Left ventricle myocardium inferior (tissue), 1 donor: ENCODE results near the gene STK10. TPM values are rescaled to one million over a fixed set of nuclear protein-coding genes. Genes with fewer than 3 reads are reported as not detected.
A peak's percentile ranks its signal among the peaks of the same experiment; 100 is the strongest.

Experiments used
- DNase-seq: peaks from one replicate; pipeline ENCODE4 v3.0.0-alpha.2; 2020
- H3K27ac ChIP-seq: fragments of 200-600 bp; replicated peaks from 2 replicates; pipeline ENCODE4 v1.8.0; 2021
- H3K27me3 ChIP-seq: fragments of 200-600 bp; 2 replicates; pipeline ENCODE4 v1.8.0; 2021; ENCODE audit warnings: low read depth
- H3K36me3 ChIP-seq: fragments of 200-600 bp; 2 replicates; pipeline ENCODE4 v1.8.0; 2021
- H3K4me1 ChIP-seq: fragments of 200-600 bp; 2 replicates; pipeline ENCODE4 v1.8.0; 2021
- H3K4me3 ChIP-seq: fragments of 200-600 bp; 2 replicates; pipeline ENCODE4 v1.8.0; 2021; ENCODE audit warnings: mild to moderate bottlenecking, moderate library complexity
- H3K9me3 ChIP-seq: fragments of 200-600 bp; replicated peaks from 2 replicates; pipeline ENCODE4 v1.8.0; 2021
- intact Hi-C: fragments of 100-400 bp; cut with micrococcal nuclease; formaldehyde crosslinking; loops from one replicate; pipeline ENCODE4 v1.11.0; 2022
- total RNA-seq: library from RNA; stranded (reverse); fragmentation: NEBNext Ultra II Directional; extraction: Animal tissue kit (Norgen Biotek cat#: 25700); gene quantifications from one replicate; pipeline ENCODE4 v1.2.1, GENCODE V29; 2021
- TF ChIP-seq, protein P1 (sequence below): fragments of 200-600 bp; IDR thresholded peaks from 2 replicates; pipeline ENCODE4 v1.8.0; 2021; ENCODE audit warnings: antibody characterized with exemption, mild to moderate bottlenecking, borderline replicate concordance
- donor health status: DM: no; HTN: yes; CAD: no; lungs with severe emphysema.

The STK10 gene
- total RNA-seq, 1 donor from 2014 or later: 5.3 TPM

DNA sequence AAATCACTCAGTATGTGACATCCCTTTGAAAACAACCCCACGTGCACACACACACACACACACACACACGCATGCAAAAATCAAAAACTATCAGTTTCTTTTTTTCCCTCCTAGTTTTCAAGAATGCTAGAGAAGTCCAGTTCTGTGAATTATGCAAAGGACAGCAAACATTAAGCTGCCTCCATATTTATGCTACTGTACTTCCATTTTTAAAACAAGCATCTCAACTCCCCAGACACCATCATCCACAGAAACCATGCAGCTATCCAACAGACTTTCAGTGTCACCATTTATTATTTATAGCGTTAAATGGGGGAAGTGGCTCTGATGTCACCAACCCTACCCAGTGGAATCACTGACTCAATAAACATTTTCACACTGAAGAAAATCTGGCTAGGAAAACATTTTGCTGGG is 183.2 kb downstream of the STK10 start:
- DNase-seq: no peak
- Histone ChIP-seq H3K4me3 (peak overlapping the region; percentile 98), H3K9me3 (no peaks in the 10 kb centered on the region), H3K4me1 (peaks cover 93% of the 10 kb centered on the region), H3K36me3 (no peaks in the 10 kb centered on the region), H3K27me3 (no peaks in the 10 kb centered on the region), H3K27ac (peak overlapping the region; percentile 100)
- intact Hi-C loops: loop anchor here (10.0 kb wide), 1 partner anchor 90 kb away; no protein-coding TSS in a partner anchor
- TF ChIP-seq, protein P1, sequence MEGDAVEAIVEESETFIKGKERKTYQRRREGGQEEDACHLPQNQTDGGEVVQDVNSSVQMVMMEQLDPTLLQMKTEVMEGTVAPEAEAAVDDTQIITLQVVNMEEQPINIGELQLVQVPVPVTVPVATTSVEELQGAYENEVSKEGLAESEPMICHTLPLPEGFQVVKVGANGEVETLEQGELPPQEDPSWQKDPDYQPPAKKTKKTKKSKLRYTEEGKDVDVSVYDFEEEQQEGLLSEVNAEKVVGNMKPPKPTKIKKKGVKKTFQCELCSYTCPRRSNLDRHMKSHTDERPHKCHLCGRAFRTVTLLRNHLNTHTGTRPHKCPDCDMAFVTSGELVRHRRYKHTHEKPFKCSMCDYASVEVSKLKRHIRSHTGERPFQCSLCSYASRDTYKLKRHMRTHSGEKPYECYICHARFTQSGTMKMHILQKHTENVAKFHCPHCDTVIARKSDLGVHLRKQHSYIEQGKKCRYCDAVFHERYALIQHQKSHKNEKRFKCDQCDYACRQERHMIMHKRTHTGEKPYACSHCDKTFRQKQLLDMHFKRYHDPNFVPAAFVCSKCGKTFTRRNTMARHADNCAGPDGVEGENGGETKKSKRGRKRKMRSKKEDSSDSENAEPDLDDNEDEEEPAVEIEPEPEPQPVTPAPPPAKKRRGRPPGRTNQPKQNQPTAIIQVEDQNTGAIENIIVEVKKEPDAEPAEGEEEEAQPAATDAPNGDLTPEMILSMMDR: no peak

GRCh38 chr5:172003746-172004145 is 184.3 kb downstream of the STK10 start:
- intact Hi-C loops: loop anchor here (10.0 kb wide), 1 partner anchor 89 kb away; no protein-coding TSS in a partner anchor
- H3K27ac ChIP-seq: peak overlapping the region; percentile 100

DNA sequence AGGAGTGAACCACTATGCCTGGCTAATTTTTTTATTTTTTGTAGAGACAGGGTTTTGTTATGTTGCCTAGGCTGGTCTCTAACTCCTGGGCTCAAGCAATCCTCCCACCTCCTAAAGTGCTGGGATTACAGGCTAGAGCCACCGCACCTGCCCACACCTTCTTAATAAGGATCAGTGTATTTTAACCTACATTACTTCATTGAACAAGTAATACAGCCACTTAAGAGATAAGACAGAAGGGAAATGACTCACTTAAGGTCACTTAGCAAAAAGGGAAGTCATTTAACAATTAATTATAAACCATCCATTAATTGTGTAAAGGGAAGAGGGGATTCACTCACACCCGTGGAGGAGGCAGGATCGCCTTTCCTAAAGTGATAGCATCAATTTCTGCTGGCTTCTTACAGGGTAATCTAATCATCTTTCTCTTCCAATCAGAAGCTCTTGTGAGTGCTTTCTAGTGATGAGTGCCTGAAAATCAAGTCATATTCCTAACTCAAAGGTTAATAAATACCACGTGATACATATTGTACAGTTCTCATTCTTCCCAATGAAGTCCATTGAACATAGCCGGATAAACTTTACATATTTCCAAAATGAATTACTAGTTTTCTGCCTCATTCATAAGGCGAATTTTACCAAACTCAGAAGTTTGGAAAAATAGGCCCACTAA is 185.0 kb downstream of the STK10 start:
- H3K4me3 ChIP-seq: no peak overlapping the region
- TF ChIP-seq, protein P1: no peak
- H3K27me3 ChIP-seq: no peaks in the 10 kb centered on the region
- H3K27ac ChIP-seq: peak overlapping the region; percentile 100
- intact Hi-C loops: loop anchor here (10.0 kb wide), 1 partner anchor 88 kb away; no protein-coding TSS in a partner anchor
- no peaks in the 10 kb centered on the region for H3K36me3 ChIP-seq
- H3K9me3 ChIP-seq: no peaks in the 10 kb centered on the region
- DNase-seq: no peak
- peaks cover 98% of the 10 kb centered on the region for H3K4me1 ChIP-seq

More at GRCh38 chr5:172003746-172004145, 184.3 kb downstream of the STK10 start:
- no peaks in the 10 kb centered on the region for H3K9me3 ChIP-seq
- no peak for DNase-seq
- peaks cover 99% of the 10 kb centered on the region for H3K4me1 ChIP-seq
- H3K36me3 ChIP-seq: no peaks in the 10 kb centered on the region
- TF ChIP-seq, protein P1: no peak
- no peaks in the 10 kb centered on the region for H3K27me3 ChIP-seq
- peak overlapping the region; percentile 98 for H3K4me3 ChIP-seq

GRCh38 chr5:172002310-172002709 is 185.7 kb downstream of the STK10 start:
- intact Hi-C loops: loop anchor here (10.0 kb wide), 1 partner anchor 88 kb away; no protein-coding TSS in a partner anchor
- no peak overlapping the region for H3K27ac ChIP-seq

GRCh38 chr5:171999877-172000276 is 188.1 kb downstream of the STK10 start:
- H3K36me3 ChIP-seq: no peaks in the 10 kb centered on the region
- intact Hi-C loops: loop anchor here (10.0 kb wide), 1 partner anchor 85 kb away; no protein-coding TSS in a partner anchor
- H3K4me1 ChIP-seq: peaks cover 91% of the 10 kb centered on the region
- no peak for DNase-seq
- no peaks in the 10 kb centered on the region for H3K9me3 ChIP-seq
- TF ChIP-seq, protein P1: no peak
- H3K27ac ChIP-seq: no peak overlapping the region
- no peak overlapping the region for H3K4me3 ChIP-seq
- H3K27me3 ChIP-seq: no peaks in the 10 kb centered on the region

More at GRCh38 chr5:172002310-172002709, 185.7 kb downstream of the STK10 start:
- Histone ChIP-seq H3K36me3 (no peaks in the 10 kb centered on the region), H3K4me3 (no peak overlapping the region), H3K4me1 (peaks cover 96% of the 10 kb centered on the region), H3K9me3 (no peaks in the 10 kb centered on the region), H3K27me3 (no peaks in the 10 kb centered on the region)
- TF ChIP-seq, protein P1: peak; percentile 40
- no peak for DNase-seq
